Ovary (tissue), 9 donors: ENCODE results near the gene ARRB2. TPM values are rescaled to one million over a fixed set of nuclear protein-coding genes. Genes with fewer than 3 reads are reported as not detected.

Experiments
- DNase-seq, 5 donors: peaks; one replicate each; pipeline ENCODE4 v3.0.0-alpha.2; 2019 to 2020
- H3K27ac ChIP-seq, 2 donors: fragments of 200-600 bp; one replicate each; pipeline versions ENCODE4 v1.5.1 to v1.8.0; 2019 to 2022
- H3K27me3 ChIP-seq: fragments of 200-600 bp; one replicate; pipeline ENCODE4 v1.8.0; 2022
- H3K36me3 ChIP-seq: fragments of 200-600 bp; sonication (generic); one replicate; pipeline ENCODE4 v1.5.1; 2019
- H3K4me1 ChIP-seq: one replicate; pipeline ENCODE4 v1.8.1; 2013; ENCODE audit warnings: mild to moderate bottlenecking, moderate library complexity; ENCODE audit not compliant: insufficient read depth
- H3K4me3 ChIP-seq: fragments of 200-600 bp; sonication (generic); one replicate; pipeline ENCODE4 v1.5.1; 2017
- H3K9me3 ChIP-seq, 2 donors: fragments of 200-600 bp in 1 of 2; sonication (generic) in 1 of 2; one replicate each; pipeline versions ENCODE4 v1.5.1 to v1.8.1; 2013 to 2019; ENCODE audit warnings: mild to moderate bottlenecking in 1 of 2, moderate library complexity in 1 of 2
- EP300 ChIP-seq: sonication (generic); formaldehyde crosslinking; IDR thresholded peaks from one replicate; pipeline ENCODE4 v1.6.1; 2017; ENCODE audit warnings: antibody characterized with exemption
- POLR2A ChIP-seq: fragments of 450-650 bp; IDR thresholded peaks from one replicate; pipeline ENCODE4 v1.6.1; 2017; ENCODE audit warnings: antibody characterized with exemption, mild to moderate bottlenecking, moderate library complexity
- WGBS, 3 donors: extraction: QIAGEN DNeasy Blood & Tissue Kit in 1 of 3; methylation state at CpG; one replicate each; pipeline versions ENCODE4 v1.1.5 to v1.1.7; 2013 to 2017; 5-methylcytosine and 5-hydroxymethylcytosine counted together
- intact Hi-C, 4 donors: fragments of 100-400 bp; cut with DNase I; formaldehyde crosslinking; loops; one replicate each; pipeline versions ENCODE4 v1.11.0 to v1.15.1; 2022 to 2023
- polyA plus RNA-seq, 2 donors: library from polyadenylated mRNA; stranded (reverse); fragments of 200-250 nt in 1 of 2; fragments of 350-450 nt in 1 of 2; fragmentation: Illumina TruSeq in 1 of 2; extraction: RNeasy Lipid Tissue Mini Kit (QIAGEN cat#74804) in 1 of 2; gene quantifications; one replicate each; pipeline ENCODE4 v1.2.3, GENCODE V29; 2013 to 2014
- total RNA-seq, 7 donors: library from RNA; depleted of rRNA in 2 of 7; stranded (reverse); fragments of >200 nt in 2 of 7; fragmentation: NEBNext Ultra II Directional in 3 of 7; extraction: Animal tissue kit (Norgen Biotek cat#: 25700) in 3 of 7; gene quantifications; one replicate each; pipeline versions ENCODE4 v1.1.0 to v1.2.4, GENCODE V29; 2016 to 2023
- TF ChIP-seq, protein P1 (sequence below), 3 donors: fragments of 450-650 bp in 2 of 3; fragments of 200-600 bp in 1 of 3; IDR thresholded peaks; one replicate each; pipeline versions ENCODE4 v1.5.1 to v1.8.0; 2016 to 2022; ENCODE audit warnings: antibody characterized with exemption in 3 of 3, mild to moderate bottlenecking in 1 of 3
- donor health status: DM: no; HTN: no; CAD: no; lungs with moderate emphysema.
- donor health status: DM: no; HTN: no; CAD: no.
- donor health status: Bipolar disorder and iron deficiency.
- donor health status: DM: yes; HTN: yes; CAD: no.
- donor health status: DM: no; HTN: no; CAD: no.
- donor health status: DM: yes; HTN: yes; CAD: no.

ARRB2 gene
- total and polyA plus RNA-seq, 9 donors, result 13.4 to 40.6 (median 30.6) TPM

DNA sequence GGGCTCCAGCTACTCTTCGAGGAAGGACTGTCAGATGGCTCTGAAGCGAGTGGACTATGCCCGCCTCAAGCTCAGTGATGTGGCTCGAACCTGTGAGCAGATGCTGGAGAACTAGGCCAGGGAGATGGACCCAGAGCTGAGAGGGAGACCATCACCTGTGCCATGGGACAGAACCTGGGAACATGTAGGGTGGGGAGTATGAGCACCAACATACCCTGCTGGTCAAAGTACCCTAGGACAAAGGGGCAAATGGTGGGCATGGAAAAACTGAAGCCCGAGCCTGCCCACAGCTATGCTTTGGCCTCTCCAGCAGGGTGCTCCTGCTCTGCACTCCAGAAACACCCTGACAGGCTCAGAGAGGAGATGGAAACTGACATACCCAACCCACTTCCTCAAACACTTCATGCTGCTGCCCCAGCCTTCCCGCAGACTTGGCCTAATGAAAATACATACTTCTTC lies 22.7 kb downstream of the ARRB2 start:
- H3K27me3 ChIP-seq, result no peaks in the 10 kb centered on the region
- no peak for DNase-seq
- H3K4me3 ChIP-seq, result no peak overlapping the region
- no peaks in the 10 kb centered on the region for H3K9me3 ChIP-seq
- H3K4me1 ChIP-seq, result peaks cover 2% of the 10 kb centered on the region
- no peaks in the 10 kb centered on the region for H3K36me3 ChIP-seq
- no peak overlapping the region for H3K27ac ChIP-seq
- TF ChIP-seq, protein P1, sequence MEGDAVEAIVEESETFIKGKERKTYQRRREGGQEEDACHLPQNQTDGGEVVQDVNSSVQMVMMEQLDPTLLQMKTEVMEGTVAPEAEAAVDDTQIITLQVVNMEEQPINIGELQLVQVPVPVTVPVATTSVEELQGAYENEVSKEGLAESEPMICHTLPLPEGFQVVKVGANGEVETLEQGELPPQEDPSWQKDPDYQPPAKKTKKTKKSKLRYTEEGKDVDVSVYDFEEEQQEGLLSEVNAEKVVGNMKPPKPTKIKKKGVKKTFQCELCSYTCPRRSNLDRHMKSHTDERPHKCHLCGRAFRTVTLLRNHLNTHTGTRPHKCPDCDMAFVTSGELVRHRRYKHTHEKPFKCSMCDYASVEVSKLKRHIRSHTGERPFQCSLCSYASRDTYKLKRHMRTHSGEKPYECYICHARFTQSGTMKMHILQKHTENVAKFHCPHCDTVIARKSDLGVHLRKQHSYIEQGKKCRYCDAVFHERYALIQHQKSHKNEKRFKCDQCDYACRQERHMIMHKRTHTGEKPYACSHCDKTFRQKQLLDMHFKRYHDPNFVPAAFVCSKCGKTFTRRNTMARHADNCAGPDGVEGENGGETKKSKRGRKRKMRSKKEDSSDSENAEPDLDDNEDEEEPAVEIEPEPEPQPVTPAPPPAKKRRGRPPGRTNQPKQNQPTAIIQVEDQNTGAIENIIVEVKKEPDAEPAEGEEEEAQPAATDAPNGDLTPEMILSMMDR (IDR thresholded peaks at IDR 0.05), result no peak
- no peak for TF ChIP-seq POLR2A
- WGBS, 3 donors, result 81 to 87% (median 87%) methylated on average over 6 of the region's 6 CpGs
- intact Hi-C loops, result loop anchor here in 2 of 4 donors (5.0 to 10.0 kb wide), 2 partner anchors 52 to 164 kb away; partner anchors contain the start of genes C17orf107 (in 1 of the 2), GLTPD2 (in 1 of the 2) and VMO1 (in 1 of the 2)

DNA sequence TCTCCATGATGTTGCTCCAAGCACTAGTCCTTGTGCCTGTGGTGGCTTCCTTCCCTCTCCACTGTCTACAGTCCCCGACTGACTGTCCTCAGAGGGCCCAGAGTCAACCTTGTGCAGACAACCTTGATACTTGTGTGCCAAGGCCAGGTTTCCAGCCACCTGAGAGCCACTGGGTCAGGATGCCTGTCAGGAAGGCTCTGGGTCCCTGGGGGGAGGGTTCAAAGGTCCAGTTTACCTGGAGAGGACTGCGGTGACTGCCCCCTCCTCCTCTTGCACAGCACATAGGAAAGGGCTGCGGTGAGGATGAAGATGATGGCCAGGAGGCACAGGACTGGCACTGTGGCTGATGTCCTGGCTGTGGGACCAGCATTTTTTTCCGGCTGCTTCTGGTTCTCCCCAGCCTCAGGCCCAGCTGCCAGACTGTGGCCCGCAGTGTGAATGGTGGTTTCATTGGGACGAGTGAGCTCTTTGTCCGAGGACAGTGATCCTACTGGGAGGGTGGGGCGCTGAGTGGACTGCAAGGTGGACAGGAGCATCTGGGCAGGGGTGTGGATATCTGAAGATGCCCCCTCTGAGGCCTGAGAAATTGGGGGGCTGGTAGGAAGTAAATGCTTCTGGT lies 24.5 kb downstream of the ARRB2 start:
- 88 to 95% (median 93%) methylated on average over 8 of the region's 8 CpGs for WGBS, 3 donors
- no peak overlapping the region for H3K27ac ChIP-seq

DNA sequence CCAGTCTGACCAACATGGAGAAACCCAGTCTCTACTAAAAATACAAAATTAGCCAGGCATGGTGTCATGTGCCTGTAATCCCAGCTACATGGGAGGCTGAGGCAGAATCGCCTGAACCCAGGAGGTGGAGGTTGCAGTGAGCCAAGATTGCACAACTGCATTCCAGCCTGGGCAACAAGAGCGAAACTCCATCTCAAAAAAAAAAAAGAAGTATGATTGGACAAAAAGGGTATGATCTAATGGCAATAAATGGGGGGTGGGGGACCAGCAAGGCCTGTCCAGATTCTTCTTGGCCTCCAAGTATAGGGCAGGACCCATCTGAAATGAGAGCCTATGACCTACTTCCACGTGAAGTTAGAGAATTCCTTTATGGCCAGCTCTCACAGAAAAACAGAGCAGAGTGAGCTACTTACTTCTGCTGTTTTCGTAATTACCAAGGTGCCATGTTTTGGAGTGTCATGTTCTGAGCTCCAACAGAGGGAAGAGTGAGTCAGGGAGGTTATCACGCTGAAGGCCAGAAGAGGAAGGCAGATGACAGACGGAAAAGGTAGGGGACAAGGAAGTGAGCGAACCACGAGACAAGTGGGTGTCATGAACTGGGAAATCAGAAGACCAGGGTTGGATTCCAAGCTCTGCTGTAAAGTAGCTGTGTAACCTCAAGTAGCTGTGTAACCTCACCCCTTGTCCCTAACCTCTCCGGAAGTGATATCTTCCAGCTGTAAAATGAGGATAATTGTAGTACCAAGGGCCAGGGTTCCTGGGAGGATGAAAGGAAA lies 25.6 kb downstream of the ARRB2 start:
- Histone ChIP-seq H3K4me1 (peaks cover 5% of the 10 kb centered on the region), H3K4me3 (no peak overlapping the region), H3K27me3 (no peaks in the 10 kb centered on the region), H3K9me3 (no peaks in the 10 kb centered on the region), H3K27ac (no peak overlapping the region), H3K36me3 (no peaks in the 10 kb centered on the region)
- TF ChIP-seq EP300 (no peak), POLR2A (no peak)
- TF ChIP-seq, protein P1 (IDR thresholded peaks at IDR 0.05), result no peak
- 62 to 74% (median 74%) methylated on average over 9 of the region's 9 CpGs for WGBS, 3 donors
- intact Hi-C loops, result loop anchor here in 1 of 4 donors (10.0 kb wide), 1 partner anchor 49 kb away; the partner anchor contains the start of genes GLTPD2 and VMO1
- DNase-seq, result no peak

More for the DNA sequence above, 24.5 kb downstream of the ARRB2 start:
- intact Hi-C loops, result loop anchor here in 2 of 4 donors (5.0 to 10.0 kb wide), 2 partner anchors 50 to 162 kb away; partner anchors contain the start of genes C17orf107 (in 1 of the 2), GLTPD2 (in 1 of the 2) and VMO1 (in 1 of the 2)
- H3K36me3 ChIP-seq, result no peaks in the 10 kb centered on the region
- no peaks in the 10 kb centered on the region for H3K9me3 ChIP-seq
- no peak for DNase-seq
- H3K4me1 ChIP-seq, result peaks cover 7% of the 10 kb centered on the region
- no peak for TF ChIP-seq EP300
- TF ChIP-seq, protein P1 (IDR thresholded peaks at IDR 0.05), result no peak
- no peak for TF ChIP-seq POLR2A
- H3K4me3 ChIP-seq, result no peak overlapping the region
- no peaks in the 10 kb centered on the region for H3K27me3 ChIP-seq
